BJ (cell line): ENCODE measurements around the gene MIA2. TPM values are rescaled to one million over a fixed set of nuclear protein-coding genes. Genes with fewer than 3 reads are reported as not detected.
A peak's percentile ranks its signal among the peaks of the same experiment; 100 is the strongest.
"Not testable (repeated sequence)": the region's sequence is repeated elsewhere in the genome, so short reads cannot be mapped to it uniquely, and the experiment has no call there.

Experiments
- CTCF ChIA-PET: fragments of 350-600 bp; formaldehyde crosslinking; extraction: SDS; loops from one replicate; lab custom pipeline; 2021; ENCODE audit warnings: antibody characterized with exemption, inconsistent platforms; lab: Yijun Ruan, JAX
- POLR2A ChIA-PET: fragments of 300-600 bp; sonication (Branson Sonifier 250); formaldehyde crosslinking; extraction: SDS; loops from one replicate; lab custom pipeline; 2021; ENCODE audit warnings: antibody characterized with exemption; lab: Charles Lee
- DNase-seq: peaks from one replicate; pipeline ENCODE4 v3.0.0-alpha.2; 2011; ENCODE audit warnings: low read depth
- H3K27me3 ChIP-seq: 2 replicates; pipeline ENCODE4 v1.6.0; 2011; ENCODE audit warnings: low read length; ENCODE audit not compliant: control insufficient read depth, insufficient read depth
- H3K36me3 ChIP-seq: 2 replicates; pipeline ENCODE4 v1.5.1; 2011; ENCODE audit warnings: low read length; ENCODE audit not compliant: control insufficient read depth, insufficient read depth
- H3K4me3 ChIP-seq: 2 replicates; pipeline ENCODE4 v1.5.1; 2011; ENCODE audit warnings: low read depth, mild to moderate bottlenecking, control low read depth, low read length
- CTCF ChIP-seq: IDR thresholded peaks from 2 replicates; pipeline ENCODE4 v1.5.1; 2011; ENCODE audit warnings: low read depth, mild to moderate bottlenecking, control low read depth, inconsistent platforms, low read length, moderate library complexity; ENCODE audit not compliant: insufficient read depth
- polyA plus RNA-seq: library from polyadenylated mRNA; depleted of rRNA; stranded (reverse); fragments of >200 nt; gene quantifications from 2 replicates; pipeline ENCODE4 v1.2.3, GENCODE V29; 2011

The MIA2 gene
- polyA plus RNA-seq, 1 experiment = 11.4 TPM

GRCh38 chr14:39231751-39232553, 1.8 kb upstream of the MIA2 start:
- DNase-seq, H3K27me3 ChIP-seq, POLR2A ChIA-PET, H3K4me3 ChIP-seq, H3K36me3 ChIP-seq: not testable (repeated sequence)
- TF ChIP-seq CTCF = 0 out of 2 replicates have a peak, but pooled peaks have one; percentile 6
- CTCF ChIA-PET = interaction anchor here (0.6 to 2.5 kb wide), 6 partner anchors 15 to 195 kb away, joined by 3 to 8 read pairs (median 4); no protein-coding TSS in a partner anchor

GRCh38 chr14:39232554-39233415, 930 bp upstream of the MIA2 start:
- Histone ChIP-seq H3K27me3 (no peaks in the 10 kb centered on the region), H3K4me3 (no peak overlapping the region), H3K36me3 (no peaks in the 10 kb centered on the region)
- TF ChIP-seq CTCF = no peak
- peak; percentile 35 for DNase-seq
- POLR2A ChIA-PET = no interaction called here
- CTCF ChIA-PET = interaction anchor here (0.7 to 2.5 kb wide), 4 partner anchors 14 to 194 kb away, joined by 3 to 8 read pairs (median 4); no protein-coding TSS in a partner anchor

GRCh38 chr14:39234986-39235385, 1.3 kb downstream of the MIA2 start:
- H3K36me3 ChIP-seq, H3K4me3 ChIP-seq, H3K27me3 ChIP-seq, DNase-seq, CTCF ChIA-PET, POLR2A ChIA-PET: not testable (repeated sequence)

- DNase-seq, H3K27me3 ChIP-seq, H3K36me3 ChIP-seq, POLR2A ChIA-PET, CTCF ChIA-PET, H3K4me3 ChIP-seq: not testable (repeated sequence)
These were observed 1.8 kb downstream of the MIA2 start for GRCh38 chr14:39235466-39235865.

- no peaks in the 10 kb centered on the region for H3K36me3 ChIP-seq
- POLR2A ChIA-PET = no interaction called here
- no peak overlapping the region for H3K4me3 ChIP-seq
- CTCF ChIA-PET = no interaction called here
- no peaks in the 10 kb centered on the region; the same call in 1 of the 2 replicates for H3K27me3 ChIP-seq
- no peak for DNase-seq
- TF ChIP-seq CTCF = no peak
These were observed 7.1 kb downstream of the MIA2 start for GRCh38 chr14:39240769-39241168.

GRCh38 chr14:39241637-39242036, 7.9 kb downstream of the MIA2 start:
- H3K27me3 ChIP-seq = no peaks in the 10 kb centered on the region; the same call in 1 of the 2 replicates
- DNase-seq = no peak
- no peak for TF ChIP-seq CTCF
- ChIA-PET CTCF (no interaction called here), POLR2A (no interaction called here)
- H3K36me3 ChIP-seq = no peaks in the 10 kb centered on the region
- H3K4me3 ChIP-seq = no peak overlapping the region
